ENCODE data around the gene AFAP1.

DNA sequence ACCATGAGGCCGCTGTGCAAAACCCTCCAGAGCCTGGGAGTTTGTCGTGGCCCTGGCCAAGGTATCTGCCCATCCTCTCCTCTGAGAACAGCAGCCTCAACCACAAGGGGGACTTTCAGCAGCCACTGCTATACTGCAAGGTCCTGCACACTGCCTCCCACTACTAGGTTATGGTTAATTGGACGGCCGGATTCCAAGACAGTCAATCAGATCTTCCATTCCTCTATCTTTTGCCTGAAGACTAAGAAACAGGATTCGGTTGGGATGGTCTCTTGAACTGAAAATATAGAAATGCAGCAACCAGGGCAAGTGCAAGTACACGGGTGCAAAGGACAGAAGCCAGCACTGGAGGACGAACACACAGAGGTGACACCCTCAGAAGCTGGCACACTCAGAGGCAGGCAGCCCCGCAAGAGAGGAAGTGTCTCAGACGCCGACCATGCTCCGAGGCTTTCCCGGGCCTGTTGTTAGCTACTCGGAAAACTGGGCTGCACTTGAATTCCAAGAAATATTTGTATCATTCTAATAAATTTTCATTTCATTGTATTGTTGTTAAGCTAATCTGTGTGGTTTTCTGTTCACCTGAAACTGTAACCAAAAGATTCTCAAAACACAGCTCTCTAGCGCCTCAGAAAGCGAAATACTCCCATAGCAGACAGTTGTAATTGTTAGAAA lies 63.3 kb downstream of the AFAP1 start:
- TF ChIP-seq, protein P1, sequence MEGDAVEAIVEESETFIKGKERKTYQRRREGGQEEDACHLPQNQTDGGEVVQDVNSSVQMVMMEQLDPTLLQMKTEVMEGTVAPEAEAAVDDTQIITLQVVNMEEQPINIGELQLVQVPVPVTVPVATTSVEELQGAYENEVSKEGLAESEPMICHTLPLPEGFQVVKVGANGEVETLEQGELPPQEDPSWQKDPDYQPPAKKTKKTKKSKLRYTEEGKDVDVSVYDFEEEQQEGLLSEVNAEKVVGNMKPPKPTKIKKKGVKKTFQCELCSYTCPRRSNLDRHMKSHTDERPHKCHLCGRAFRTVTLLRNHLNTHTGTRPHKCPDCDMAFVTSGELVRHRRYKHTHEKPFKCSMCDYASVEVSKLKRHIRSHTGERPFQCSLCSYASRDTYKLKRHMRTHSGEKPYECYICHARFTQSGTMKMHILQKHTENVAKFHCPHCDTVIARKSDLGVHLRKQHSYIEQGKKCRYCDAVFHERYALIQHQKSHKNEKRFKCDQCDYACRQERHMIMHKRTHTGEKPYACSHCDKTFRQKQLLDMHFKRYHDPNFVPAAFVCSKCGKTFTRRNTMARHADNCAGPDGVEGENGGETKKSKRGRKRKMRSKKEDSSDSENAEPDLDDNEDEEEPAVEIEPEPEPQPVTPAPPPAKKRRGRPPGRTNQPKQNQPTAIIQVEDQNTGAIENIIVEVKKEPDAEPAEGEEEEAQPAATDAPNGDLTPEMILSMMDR (IDR thresholded peaks at IDR 0.05) = peak in 2 of 6 experiments; percentile 8 to 20
- TF ChIP-seq POLR2A (IDR thresholded peaks at IDR 0.05) = no peak

Data from esophagus squamous epithelium (tissue), 4 donors.